HG02970 (cell line): ENCODE data around the gene NKG7.
A peak's percentile ranks its signal among the peaks of the same experiment; 100 is the strongest.

Experiments
- ATAC-seq: cut with Tn5 transposase; IDR thresholded peaks from one replicate; pipeline ENCODE4 v1.9.1; 2021; ENCODE audit warnings: mild to moderate bottlenecking, moderate library complexity, moderate number of reproducible peaks; ENCODE audit not compliant: unreplicated experiment, low FRiP score

The NKG7 gene

GRCh38 chr19:51364200-51365106 is 8.0 kb downstream of the NKG7 start:
- ATAC-seq: no peak

GRCh38 chr19:51361239-51361638 is 11.2 kb downstream of the NKG7 start:
- ATAC-seq: no peak

DNA sequence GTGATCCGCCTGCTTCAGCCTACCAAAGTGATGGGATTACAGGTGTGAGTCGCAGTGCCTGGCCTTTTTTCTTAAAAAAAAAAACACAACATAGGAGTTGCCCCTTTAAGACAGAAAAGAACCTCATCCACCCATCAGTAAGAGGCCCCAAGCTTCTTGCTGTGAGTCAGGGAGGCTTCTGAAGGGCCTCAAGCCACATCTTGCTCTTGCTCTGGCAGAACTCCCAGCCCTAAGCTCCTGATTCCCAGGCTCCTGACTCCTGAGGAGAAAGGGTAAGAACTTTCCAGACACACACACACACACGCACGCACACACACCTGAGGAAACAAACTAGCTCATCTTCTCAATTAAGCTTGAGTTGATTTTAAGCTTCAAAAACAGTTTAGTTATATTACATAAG is 13.2 kb downstream of the NKG7 start:
- no peak for ATAC-seq

- no peak for ATAC-seq
Observed at GRCh38 chr19:51357952-51358351, 14.5 kb downstream of the NKG7 start.

GRCh38 chr19:51356159-51356801 is 16.2 kb downstream of the NKG7 start:
- no peak for ATAC-seq

GRCh38 chr19:51354742-51355148 is 17.7 kb downstream of the NKG7 start:
- no peak for ATAC-seq

- no peak for ATAC-seq
Observed at GRCh38 chr19:51354103-51354741, 18.2 kb downstream of the NKG7 start.

DNA sequence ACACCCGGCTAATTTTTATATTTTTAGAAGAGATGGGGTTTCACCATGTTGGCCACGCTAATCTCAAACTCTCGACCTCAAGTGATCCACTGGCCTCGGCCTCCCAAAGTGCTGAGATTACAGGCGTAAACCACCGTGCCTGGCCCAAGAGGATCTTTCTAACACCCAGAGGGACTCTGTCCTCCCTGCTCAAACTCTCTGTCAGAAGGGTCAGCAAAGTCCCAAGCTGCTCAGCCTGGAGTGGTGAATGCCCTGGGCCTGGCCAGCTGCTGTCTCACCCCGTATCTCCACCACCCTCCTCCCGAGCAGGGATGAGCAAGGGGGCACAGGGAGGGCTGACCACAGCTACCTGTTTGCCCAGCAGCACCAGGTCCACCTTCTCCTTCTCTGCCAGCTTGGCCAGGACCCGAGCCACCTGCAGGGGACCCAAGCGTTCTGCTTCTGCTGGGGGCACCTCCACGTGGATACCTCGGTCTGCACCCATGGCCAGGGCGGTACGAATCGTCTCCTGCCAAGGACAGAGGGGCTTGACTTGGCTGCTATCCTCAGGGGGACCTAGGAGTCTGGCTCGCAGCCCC is 19.6 kb downstream of the NKG7 start:
- ATAC-seq: no peak

- no peak for ATAC-seq
Observed at GRCh38 chr19:51351266-51351990, 21.0 kb downstream of the NKG7 start.

- ATAC-seq: no peak
Observed at GRCh38 chr19:51347209-51347928, 25.1 kb downstream of the NKG7 start.

DNA sequence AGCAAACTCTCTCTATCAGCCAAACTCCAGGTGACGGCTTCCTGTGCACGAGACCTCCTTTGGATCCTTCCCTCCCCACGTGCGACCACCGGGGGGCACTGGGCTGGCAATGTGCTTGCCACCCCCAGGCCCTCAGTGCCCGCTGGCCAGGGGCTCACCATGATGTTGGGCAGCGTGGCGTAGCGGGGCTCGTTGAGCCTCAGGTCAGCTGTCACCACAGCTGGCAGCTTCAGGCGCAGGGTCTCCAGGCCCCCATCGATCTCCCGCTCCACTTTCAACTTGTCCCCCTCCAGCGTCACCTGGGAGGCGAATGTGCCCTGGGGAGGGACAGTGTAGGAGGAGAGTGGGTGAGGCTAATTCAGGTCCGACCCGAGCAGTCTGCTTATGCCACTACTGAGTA is 25.7 kb downstream of the NKG7 start:
- ATAC-seq: no peak

DNA sequence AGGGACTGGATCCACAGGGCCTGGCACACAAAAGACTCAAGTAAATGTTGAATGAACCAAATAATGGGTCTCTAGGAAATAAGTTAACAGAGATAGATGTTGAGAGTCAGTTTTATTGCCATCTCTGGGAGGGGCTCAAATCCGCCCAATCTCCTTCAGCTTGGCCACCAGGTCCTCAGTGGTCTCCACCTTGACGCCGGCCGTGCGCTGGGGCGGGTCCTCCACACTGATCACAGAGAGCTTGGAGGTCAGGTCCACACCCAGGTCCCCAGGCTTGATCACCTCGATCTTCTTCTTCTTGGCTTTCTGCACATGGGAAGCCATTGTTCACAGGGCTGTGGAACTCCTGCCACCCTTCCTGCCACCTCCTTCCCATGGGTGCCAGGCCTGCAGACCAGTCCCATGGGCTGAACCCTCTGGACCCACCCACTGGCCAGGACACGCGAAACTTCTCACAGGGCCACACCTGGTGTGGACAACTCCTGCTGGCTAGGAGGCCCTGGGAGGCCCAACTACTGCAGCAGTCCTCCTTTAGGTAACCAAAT is 27.3 kb downstream of the NKG7 start:
- no peak for ATAC-seq

DNA sequence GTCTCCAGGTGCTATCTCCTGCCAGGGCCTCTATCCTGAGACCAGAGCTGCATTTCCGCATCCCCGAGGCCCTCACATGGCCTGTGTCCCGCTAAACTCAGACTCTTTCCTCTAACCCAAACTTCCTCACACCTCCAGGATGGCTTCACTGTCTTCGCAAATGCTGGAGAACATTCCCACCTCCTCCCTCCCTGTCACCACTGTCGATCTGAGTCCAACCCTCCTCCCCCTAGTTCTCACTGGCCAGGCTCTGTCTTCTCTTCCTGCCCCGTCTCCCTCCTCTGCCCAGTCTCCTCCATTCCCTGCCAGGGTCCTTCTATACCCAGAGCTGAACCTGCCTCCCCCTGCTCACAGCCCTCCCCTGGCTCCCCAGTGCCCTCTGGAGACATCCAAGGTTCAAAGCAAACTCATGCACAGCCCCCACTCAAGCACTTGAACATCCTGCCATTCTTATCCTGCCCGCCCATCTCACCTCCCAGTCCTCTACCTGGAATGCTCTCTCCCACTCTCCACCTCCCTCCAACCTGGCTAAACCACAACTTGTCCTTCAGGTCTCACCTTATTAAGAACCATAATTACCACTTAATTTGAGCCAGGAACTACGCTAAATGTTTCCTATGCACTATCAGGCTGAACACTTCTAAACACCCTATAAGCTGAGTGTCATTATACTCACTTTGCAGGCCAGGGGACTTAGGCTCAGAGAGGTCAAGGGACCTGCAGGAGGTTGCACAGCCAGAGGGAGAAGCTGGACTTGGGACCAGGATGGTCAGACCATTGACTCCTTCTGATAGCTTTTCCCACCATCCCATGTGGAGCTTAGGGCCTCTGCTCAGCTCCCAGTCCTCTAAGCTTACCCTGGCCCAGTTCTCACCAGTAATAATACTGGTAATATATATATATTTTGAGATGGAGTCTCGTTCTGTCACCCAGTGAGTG is 29.6 kb downstream of the NKG7 start:
- no peak for ATAC-seq

DNA sequence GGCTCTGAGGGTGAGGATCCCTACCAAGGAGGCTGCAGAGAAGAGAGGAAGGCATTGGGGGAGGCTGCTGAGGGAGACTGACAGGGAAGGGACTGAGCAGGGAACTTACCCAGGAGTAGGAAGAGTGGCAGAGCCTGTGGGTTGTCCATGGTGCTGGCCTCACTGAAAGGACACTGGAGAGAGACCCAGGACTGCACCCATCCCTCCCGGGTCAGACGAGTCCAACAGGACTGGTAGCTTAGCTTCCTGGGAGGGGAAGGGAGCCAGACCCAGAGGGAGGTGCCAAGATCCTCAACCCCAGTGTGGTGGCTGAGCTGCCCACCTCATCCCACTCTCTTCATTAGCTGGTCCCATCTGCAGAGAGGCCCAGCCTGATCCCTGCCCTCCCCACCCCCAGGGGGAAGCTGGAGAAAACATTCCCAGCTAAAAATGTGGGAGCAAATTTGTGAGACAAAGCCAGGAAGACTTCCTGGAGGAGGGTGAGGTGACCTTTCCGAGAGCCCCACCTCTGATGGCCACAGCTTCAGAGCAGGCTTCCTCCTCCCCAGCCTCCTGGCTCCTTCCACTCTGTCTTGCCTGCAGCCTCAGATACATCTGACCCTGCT is 30.4 kb downstream of the NKG7 start, which contains the start of gene VSIG10L:
Gene VSIG10L (minus strand): TSS at position 164 of the 605 bp plus-strand sequence. CDS start 15 bp downstream, at position 149.
- ATAC-seq: no peak

GRCh38 chr19:51341066-51341465 is 31.4 kb downstream of the NKG7 start:
- no peak for ATAC-seq

DNA sequence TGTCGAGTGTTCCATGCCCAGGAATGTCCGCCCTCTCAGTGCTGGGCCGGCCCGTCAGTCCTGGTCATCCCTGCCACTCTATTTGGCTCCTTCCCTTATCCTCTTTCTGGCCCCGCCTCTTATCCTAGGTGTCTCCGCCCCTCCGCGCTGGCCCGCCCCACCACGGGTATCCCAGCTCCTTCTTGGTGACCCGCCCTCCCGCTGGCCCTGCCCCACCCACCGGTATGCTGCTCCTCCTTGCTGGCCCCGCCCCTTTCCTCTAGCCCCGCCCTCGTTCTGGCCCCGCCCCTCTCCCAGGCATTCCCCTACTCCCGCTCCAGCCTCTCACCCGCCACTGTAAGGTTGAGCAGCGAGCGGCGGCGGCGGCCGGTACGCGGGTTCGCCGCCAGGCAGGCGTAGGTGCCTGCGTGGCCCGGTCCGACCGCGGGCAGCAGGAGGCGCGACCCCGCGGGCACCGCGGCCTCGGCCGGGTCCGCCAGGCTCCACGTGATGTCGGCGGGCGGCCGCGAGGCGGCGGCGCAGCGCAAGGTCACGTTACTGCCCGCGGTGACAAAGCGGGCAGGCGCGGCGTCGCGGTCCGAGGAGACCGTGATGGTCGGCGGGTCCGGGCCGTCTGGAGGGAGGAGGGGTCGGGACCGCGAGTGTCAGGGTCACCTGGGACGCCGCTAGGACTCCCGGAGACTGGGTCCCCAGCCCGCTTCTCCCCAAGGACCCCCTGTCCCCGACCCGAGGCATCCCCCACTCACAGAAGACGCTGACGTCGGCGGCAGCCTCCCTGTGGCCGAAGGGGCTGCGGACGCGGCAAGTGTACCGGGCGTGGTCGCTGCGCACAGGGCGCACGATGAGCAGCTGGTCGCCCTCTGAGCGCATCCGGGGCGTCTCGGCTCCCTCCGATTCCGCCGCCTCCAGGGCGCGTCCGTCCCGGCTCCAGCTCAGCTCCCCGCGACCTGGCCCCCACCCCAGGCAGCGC is 32.5 kb downstream of the NKG7 start:
- ATAC-seq: peak; percentile 47

DNA sequence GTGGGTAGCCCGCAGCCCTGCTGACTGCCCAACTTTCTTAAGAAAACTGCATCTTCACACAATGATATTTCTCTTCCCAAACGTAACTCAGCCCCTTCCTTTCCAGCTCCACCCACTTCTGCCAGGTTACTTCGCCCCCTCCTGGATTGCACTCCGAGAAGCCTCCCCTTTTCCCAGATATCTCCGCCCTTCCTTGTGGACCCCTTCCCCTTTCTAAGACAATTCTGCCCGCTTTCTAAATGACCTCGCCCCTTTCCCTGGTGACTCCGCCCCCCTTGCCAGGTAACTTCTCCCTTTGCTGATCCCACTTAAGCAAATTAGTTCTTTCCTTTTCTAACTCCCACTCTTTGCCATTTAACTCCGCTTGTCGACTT is 33.2 kb downstream of the NKG7 start:
- no peak for ATAC-seq
